GM12872 (cell line): Measurements from ENCODE around the gene TCOF1.

ENCODE experiments used
- CTCF ChIP-seq: IDR thresholded peaks from 3 replicates; pipeline ENCODE4 v1.5.1; 2011; ENCODE audit warnings: low read depth, mild to moderate bottlenecking, low read length, moderate library complexity; ENCODE audit not compliant: insufficient read depth

TCOF1 gene

DNA sequence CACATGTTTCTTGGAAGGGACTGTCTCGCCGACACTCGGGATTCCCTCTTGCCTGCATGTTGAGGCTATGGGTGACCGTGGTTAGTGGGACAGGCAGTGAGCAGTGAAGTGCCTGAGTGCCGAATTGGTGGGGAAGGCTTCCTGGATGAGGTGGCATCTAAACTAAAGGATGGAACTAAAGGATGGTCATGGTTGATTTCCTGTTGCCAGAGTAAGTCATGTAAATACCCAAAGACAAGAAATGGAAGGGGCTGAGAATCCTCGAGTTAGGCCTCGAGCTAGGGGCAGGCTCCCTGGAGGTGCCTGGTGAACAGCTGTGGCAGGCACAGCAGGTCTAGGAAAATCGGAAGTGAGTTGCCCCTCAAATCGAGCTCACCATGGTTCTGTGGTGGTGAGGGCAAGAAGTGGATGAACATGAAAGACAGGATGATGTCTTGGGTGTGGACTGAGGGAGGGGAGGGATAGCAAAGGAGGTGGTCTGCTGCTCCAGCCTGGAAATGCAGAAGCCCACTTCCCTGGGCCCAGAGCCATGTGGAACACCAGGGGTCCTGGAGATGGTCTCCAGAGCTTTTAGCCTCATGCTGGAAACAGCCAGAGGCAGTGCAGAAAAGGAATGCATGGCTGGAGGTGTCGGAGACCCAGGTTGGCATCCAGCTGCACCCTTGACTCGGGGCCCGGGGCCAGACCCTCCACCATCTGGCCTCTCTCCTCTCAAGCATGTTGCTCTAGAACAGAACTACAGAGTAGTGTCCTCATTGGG lies 43.0 kb downstream of the TCOF1 start:
- no peak for TF ChIP-seq CTCF

DNA sequence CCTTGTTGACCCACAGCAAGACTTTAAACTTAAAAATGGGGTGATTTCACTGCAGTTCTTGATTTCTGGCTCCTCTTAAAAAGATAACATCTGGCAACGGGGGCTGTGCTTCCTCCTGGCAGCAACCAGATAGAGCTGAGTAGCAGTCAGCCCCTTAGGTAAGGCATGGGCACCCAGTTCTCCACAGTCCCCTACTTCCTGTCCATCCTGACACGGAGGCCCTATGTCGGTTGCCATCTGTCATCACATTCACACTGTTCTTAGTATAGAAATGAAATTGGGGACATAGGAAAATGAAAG lies 43.5 kb downstream of the TCOF1 start:
- TF ChIP-seq CTCF, result no peak

DNA sequence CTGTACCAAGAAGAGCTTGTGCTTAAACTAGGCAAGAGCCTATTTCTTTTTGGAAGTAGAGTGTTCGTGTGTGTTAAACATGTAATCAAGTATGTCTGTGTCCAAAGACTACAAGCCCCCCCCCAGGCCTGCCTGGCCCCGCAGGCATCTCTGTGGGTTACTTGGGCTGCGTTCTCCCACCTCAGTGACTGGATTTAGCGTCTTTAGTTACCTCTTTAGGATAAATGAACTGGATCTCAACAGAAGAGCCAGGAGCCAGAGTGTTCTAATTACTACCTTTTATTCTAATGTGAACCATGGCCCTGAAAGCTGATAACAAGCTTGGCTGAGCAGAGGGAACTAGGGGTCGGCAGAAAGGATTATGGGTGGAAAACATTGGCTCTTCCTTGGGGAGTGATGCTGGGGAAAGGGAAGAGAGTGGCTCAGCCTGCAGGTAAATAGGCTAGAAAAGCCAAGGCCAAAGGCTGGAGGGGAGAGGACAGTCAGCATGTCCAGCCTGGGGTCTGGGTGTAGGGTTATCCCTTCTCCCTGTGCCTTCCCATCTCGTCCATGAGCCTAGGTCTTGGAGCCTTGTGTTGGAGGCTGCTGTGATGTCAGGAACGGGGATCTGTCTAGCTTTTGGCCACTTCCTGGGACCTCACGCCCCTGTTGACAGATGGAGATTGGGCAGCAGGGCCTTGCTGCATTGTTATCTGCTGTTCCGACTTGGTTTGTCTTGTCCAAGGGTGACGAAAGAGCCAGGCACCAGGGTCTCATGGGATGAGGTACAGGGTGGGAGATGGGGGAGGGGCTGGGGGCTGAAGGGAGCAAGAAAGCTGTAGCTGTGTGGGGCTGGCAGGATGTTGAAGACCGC lies 44.1 kb downstream of the TCOF1 start:
- no peak for TF ChIP-seq CTCF

DNA sequence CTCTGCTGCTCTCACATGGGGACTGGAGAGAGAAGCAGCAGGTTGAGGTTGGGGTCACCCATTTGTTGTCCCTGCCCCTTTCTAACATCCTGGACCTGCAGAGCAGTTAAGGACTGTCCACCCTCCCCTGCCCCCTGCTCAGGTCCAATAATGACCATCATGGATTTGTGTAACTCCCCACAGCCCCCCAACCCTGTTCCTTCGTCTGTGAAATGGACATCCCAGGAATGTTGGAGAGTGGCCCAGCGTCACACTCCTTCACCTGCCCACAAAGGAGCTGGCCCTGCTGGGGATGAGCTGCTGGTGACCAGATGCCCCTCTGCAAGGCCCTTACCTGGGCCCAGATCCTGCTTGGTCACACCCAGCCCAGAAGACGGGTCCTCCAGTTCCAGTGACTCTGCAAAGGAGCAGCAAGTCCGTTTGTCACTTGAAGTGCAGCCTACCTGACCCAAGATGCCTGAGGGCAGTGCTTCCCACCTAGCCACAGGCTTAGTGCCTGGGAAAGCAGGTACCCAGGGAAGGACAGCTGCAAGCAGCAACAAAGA lies 44.8 kb downstream of the TCOF1 start:
- TF ChIP-seq CTCF, result no peak

DNA sequence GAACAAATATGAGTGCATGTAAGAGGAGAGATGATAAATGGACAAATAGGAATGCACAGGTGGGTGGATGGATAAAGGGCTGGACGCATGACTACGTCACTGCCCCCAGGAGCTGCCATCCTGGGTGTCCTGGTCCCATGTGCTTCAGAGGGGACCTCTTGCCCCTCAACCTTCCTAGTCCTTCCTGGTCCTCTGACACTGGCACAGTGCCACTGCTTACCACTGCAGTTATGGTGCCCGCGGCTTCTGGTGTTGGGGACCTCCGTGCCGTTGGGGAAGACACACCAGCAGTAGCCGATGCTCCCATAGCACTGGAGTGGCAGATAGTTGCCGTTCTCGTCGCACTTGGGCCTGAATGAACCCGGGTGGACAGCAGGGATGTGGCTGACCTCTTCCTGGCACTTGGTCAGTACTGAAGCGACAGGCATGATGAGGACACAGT lies 45.4 kb downstream of the TCOF1 start:
- TF ChIP-seq CTCF, result no peak

DNA sequence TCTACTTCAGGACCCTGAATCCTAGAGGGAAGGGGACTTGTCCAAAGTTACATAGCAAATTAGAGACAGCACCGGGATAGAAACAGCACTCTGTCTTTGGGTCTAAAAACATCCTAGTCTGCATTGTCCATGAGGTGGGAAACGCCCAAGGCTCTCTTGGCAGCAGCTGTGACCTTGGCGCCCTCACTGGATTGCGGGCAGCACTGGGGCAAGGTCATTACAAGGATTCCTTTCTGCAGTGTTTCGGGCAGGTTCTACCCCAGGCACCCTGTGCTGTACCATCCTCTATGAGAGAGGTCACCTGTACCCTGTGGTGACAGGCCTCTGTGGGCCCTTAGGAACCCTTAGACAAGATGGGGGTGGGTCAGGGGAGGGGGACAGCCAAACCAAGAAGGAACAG lies 46.6 kb downstream of the TCOF1 start:
- no peak for TF ChIP-seq CTCF

DNA sequence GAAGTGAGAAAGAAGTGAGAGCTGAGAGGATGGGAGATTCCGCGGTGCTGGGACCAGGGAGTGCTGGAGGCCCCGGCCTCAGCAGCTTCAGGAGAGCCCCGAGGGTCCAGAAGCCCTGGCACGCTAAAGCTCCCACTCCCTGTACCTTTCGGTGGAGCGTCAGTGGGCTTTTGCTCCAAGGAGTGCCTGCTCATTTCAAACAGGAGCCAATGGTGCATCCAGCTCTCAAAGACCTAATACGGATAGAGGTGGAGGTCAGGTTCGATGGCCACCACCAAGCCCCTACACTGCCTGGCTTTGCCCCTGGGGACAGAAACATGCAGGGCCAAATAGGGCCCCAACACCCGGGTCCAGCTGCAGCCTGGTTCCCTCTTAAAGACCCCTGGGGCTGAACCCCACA lies 47.0 kb downstream of the TCOF1 start:
- TF ChIP-seq CTCF, result no peak
